OCI-M2 (cell line): ENCODE results near the gene PLXNB2.
"Not testable (repeated sequence)": the region's sequence is repeated elsewhere in the genome, so short reads cannot be mapped to it uniquely, and the experiment has no call there.

Experiments used
- DNase-seq: peaks from one replicate; lab custom pipeline; 2025; ENCODE audit not compliant: unreplicated experiment; lab: John Stamatoyannopoulos, UW

Gene PLXNB2

GRCh38 chr22:50326956-50327710 lies 19.7 kb upstream of the PLXNB2 start, which contains the start of gene DENND6B:
DENND6B (minus strand) TSS chr22:50327012; CDS start chr22:50326988, 24 bp downstream.
- DNase-seq, result no peak

- DNase-seq, result no peak
These were observed 18.9 kb upstream of the PLXNB2 start for GRCh38 chr22:50326225-50326955.

GRCh38 chr22:50325444-50326224 lies 18.2 kb upstream of the PLXNB2 start:
- DNase-seq, result no peak

- no peak for DNase-seq
These were observed 16.5 kb upstream of the PLXNB2 start for GRCh38 chr22:50323900-50324299.

GRCh38 chr22:50322382-50323104 lies 15.1 kb upstream of the PLXNB2 start:
- not testable (repeated sequence) for DNase-seq

- no peak for DNase-seq
These were observed 13.4 kb upstream of the PLXNB2 start for GRCh38 chr22:50320671-50321325.

- DNase-seq, result no peak
These were observed 12.7 kb upstream of the PLXNB2 start for GRCh38 chr22:50320116-50320515.

- DNase-seq, result no peak
These were observed 12.1 kb upstream of the PLXNB2 start for GRCh38 chr22:50319503-50319951.

- DNase-seq, result no peak
These were observed 11.4 kb upstream of the PLXNB2 start for GRCh38 chr22:50318698-50319411.

- DNase-seq, result no peak
These were observed 10.9 kb upstream of the PLXNB2 start for GRCh38 chr22:50318356-50318697.

GRCh38 chr22:50317674-50318073 lies 10.2 kb upstream of the PLXNB2 start:
- no peak for DNase-seq

GRCh38 chr22:50317178-50317577 lies 9.7 kb upstream of the PLXNB2 start:
- no peak for DNase-seq

GRCh38 chr22:50316114-50317065 lies 8.9 kb upstream of the PLXNB2 start:
- DNase-seq, result no peak

- no peak for DNase-seq
These were observed 8.1 kb upstream of the PLXNB2 start for GRCh38 chr22:50315289-50316113.

- DNase-seq, result no peak
These were observed 7.2 kb upstream of the PLXNB2 start for GRCh38 chr22:50314455-50315288.

GRCh38 chr22:50314081-50314454 lies 6.6 kb upstream of the PLXNB2 start:
- DNase-seq, result no peak

- DNase-seq, result no peak
These were observed 6.2 kb upstream of the PLXNB2 start for GRCh38 chr22:50313600-50313999.
